Panc1 (cell line): Measurements from ENCODE around the gene PBRM1.

Experiments used
- CTCF ChIP-seq: fragments of 450-650 bp; IDR thresholded peaks from 2 replicates; pipeline ENCODE4 v1.5.1; 2017; ENCODE audit warnings: mild to moderate bottlenecking
- SIN3A ChIP-seq: IDR thresholded peaks from 2 replicates; pipeline ENCODE4 v1.6.1; 2012; ENCODE audit warnings: low read depth, mild to moderate bottlenecking, low read length, moderate library complexity, borderline replicate concordance; ENCODE audit not compliant: insufficient read depth

- TF ChIP-seq CTCF (no peak), SIN3A (no peak)
Observed at GRCh38 chr3:52623234-52623792, 62.4 kb downstream of the PBRM1 start.
